Adrenal gland (tissue), 12 donors: Measurements from ENCODE around the gene FAM170B. TPM values are rescaled to one million over a fixed set of nuclear protein-coding genes. Genes with fewer than 3 reads are reported as not detected.

ENCODE experiments used
- DNase-seq, 7 donors: peaks; one replicate each; pipeline ENCODE4 v3.0.0-alpha.2; 2019 to 2020
- H3K27ac ChIP-seq, 5 donors: fragments of 200-600 bp; sonication (generic) in 4 of 5; 1 replicate in 3 of 5; 2 replicates in 2 of 5; pipeline versions ENCODE4 v1.5.1 to v1.8.0; 2016 to 2020; ENCODE audit warnings: mild to moderate bottlenecking in 1 of 5
- H3K27me3 ChIP-seq: fragments of 200-600 bp; 2 replicates; pipeline ENCODE4 v1.8.0; 2021
- H3K36me3 ChIP-seq, 2 donors: fragments of 200-600 bp; replicated peaks in 1 of 2; 1 replicate in 1 of 2; 2 replicates in 1 of 2; pipeline versions ENCODE4 v1.5.1 to v1.8.0; 2018 to 2022
- H3K4me1 ChIP-seq, 2 donors: fragments of 200-600 bp; replicated peaks in 1 of 2; 1 replicate in 1 of 2; 2 replicates in 1 of 2; pipeline versions ENCODE4 v1.5.1 to v1.8.0; 2018 to 2021
- H3K4me3 ChIP-seq, 4 donors: fragments of 200-600 bp; sonication (generic) in 3 of 4; one replicate each; pipeline ENCODE4 v1.5.1; 2016 to 2018
- H3K9me3 ChIP-seq, 3 donors: fragments of 200-600 bp; sonication (generic) in 1 of 3; replicated peaks in 1 of 3; 1 replicate in 2 of 3; 2 replicates in 1 of 3; pipeline versions ENCODE4 v1.5.1 to v1.8.0; 2016 to 2021
- CTCF ChIP-seq, 6 experiments: fragments of 450-650 bp in 4 of 6; fragments of 200-600 bp in 2 of 6; sonication (generic) in 1 of 6; IDR thresholded peaks; 1 replicate in 5 of 6; 2 replicates in 1 of 6; pipeline versions ENCODE4 v1.5.1 to v1.8.0; 2016 to 2021; ENCODE audit warnings: antibody characterized with exemption in 6 of 6, mild to moderate bottlenecking in 2 of 6, moderate library complexity in 1 of 6
- POLR2A ChIP-seq, 2 donors: fragments of 450-650 bp; IDR thresholded peaks; one replicate each; pipeline ENCODE4 v1.6.1; 2017; ENCODE audit warnings: antibody characterized with exemption in 2 of 2, mild to moderate bottlenecking in 2 of 2, moderate library complexity in 1 of 2
- WGBS, 4 donors: extraction: QIAGEN DNeasy Blood & Tissue Kit in 2 of 4; methylation state at CpG; one replicate each; pipeline versions ENCODE4 v1.1.5 to v1.1.7; 2013 to 2017; 5-methylcytosine and 5-hydroxymethylcytosine counted together
- intact Hi-C, 2 donors: fragments of 100-400 bp; cut with DNase I; formaldehyde crosslinking; loops; one replicate each; pipeline versions ENCODE4 v1.14.1 to v1.15.0; 2022 to 2023
- polyA plus RNA-seq, 3 donors: library from polyadenylated mRNA; stranded (reverse); fragments of 200-250 nt in 2 of 3; fragments of 350-450 nt in 1 of 3; fragmentation: Illumina TruSeq in 1 of 3; extraction: RNeasy Lipid Tissue Mini Kit (QIAGEN cat#74804) in 1 of 3; gene quantifications; one replicate each; pipeline ENCODE4 v1.2.3, GENCODE V29; 2013 to 2014
- total RNA-seq, 9 donors: library from RNA; depleted of rRNA in 4 of 9; stranded (reverse); fragments of >200 nt in 4 of 9; fragments of 120-200 nt in 1 of 9; fragmentation: NEBNext Ultra II Directional in 1 of 9; extraction: Animal tissue kit (Norgen Biotek cat#: 25700) in 1 of 9; gene quantifications; one replicate each; pipeline versions ENCODE4 v1.1.0 to v1.2.4, GENCODE V29; 2013 to 2023
- donor health status: healthy with polysubstance abuse.
- donor health status: Bipolar disorder and iron deficiency.
- donor health status: DM: yes; HTN: yes; CAD: no.
- donor health status: DM: no; HTN: no; CAD: no.
- donor health status: DM: no; HTN: no; CAD: no.
- donor health status: DM: yes; HTN: yes; CAD: no.

The FAM170B gene
- total and polyA plus RNA-seq, 12 donors: not detected

DNA sequence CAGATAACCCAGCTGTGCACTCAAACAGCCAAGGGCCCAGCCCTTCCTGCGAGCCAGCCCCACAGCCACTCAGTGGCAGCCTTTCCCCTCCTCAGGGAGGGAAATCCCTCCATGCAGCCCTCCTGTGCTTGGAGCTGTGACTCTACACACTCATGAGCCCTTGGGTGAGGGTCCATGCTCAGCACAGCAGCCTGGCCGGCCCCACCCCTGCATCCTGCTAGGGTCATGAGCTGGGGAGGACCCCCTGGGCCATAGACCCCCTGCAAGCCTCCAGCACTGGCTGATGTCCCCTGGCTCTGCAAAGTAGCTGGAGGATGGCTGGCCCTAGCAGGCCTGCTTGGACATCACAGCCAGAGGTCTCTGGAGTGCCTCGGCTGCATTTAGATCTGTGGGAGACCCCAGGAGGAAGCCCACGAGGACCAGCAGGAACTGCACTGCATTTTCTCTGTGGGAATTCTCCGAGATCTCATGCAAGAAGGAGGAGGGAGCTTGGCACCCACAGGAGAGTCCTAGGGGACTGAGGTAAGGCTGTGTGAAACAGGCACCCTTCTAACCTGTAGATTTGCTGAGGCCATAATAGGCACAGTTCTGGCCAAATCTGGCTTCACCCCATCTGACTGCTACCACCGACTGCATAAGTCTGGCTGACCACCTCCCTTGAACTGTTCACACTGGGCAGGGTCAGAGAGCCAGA, 37.0 kb upstream of the FAM170B start:
- H3K4me1 ChIP-seq: no peaks in the 10 kb centered on the region
- no peaks in the 10 kb centered on the region for H3K36me3 ChIP-seq
- TF ChIP-seq POLR2A (IDR thresholded peaks at IDR 0.05) (no peak), CTCF (IDR thresholded peaks at IDR 0.05) (no peak)
- WGBS, 4 donors: 71 to 83% (median 78%) methylated on average over 3 to 6 of the region's 6 CpGs
- intact Hi-C loops: no loop called here
- H3K27me3 ChIP-seq: no peaks in the 10 kb centered on the region
- DNase-seq: peak in 1 of 7 donors; percentile 29
- H3K4me3 ChIP-seq: no peak overlapping the region
- no peaks in the 10 kb centered on the region for H3K9me3 ChIP-seq
- no peak overlapping the region for H3K27ac ChIP-seq

DNA sequence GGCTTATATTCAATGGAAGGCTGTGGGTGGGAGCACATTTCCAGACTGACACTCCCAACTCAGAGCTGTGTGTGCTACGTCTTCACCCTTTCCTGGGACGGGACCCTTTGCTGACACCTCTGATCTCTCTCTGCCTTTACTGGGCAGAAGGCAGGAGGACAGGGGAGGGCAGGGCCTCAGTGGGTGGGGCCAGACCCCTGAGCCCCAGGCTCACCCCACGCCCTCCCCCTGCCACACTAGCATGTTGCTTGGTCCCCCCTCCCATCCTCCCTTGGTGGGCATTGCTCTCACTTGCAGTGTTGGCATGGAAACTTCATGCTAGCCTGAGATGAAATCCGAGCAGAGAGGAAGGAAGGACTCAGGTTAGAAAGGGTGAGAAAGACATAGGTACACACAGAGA, 36.0 kb upstream of the FAM170B start:
- TF ChIP-seq POLR2A (IDR thresholded peaks at IDR 0.05): no peak
- TF ChIP-seq CTCF (IDR thresholded peaks at IDR 0.05): no peak
- intact Hi-C loops: loop anchor here in 1 of 2 donors (10.0 kb wide), 1 partner anchor 515 kb away; no protein-coding TSS in a partner anchor
- Histone ChIP-seq H3K27me3 (no peaks in the 10 kb centered on the region), H3K4me1 (no peaks in the 10 kb centered on the region), H3K4me3 (no peak overlapping the region), H3K27ac (no peak overlapping the region), H3K36me3 (no peaks in the 10 kb centered on the region), H3K9me3 (no peaks in the 10 kb centered on the region)
- WGBS, 4 donors: 83 to 93% (median 89%) methylated on average over 4 of the region's 4 CpGs
- DNase-seq: peak in 1 of 7 donors; percentile 14

DNA sequence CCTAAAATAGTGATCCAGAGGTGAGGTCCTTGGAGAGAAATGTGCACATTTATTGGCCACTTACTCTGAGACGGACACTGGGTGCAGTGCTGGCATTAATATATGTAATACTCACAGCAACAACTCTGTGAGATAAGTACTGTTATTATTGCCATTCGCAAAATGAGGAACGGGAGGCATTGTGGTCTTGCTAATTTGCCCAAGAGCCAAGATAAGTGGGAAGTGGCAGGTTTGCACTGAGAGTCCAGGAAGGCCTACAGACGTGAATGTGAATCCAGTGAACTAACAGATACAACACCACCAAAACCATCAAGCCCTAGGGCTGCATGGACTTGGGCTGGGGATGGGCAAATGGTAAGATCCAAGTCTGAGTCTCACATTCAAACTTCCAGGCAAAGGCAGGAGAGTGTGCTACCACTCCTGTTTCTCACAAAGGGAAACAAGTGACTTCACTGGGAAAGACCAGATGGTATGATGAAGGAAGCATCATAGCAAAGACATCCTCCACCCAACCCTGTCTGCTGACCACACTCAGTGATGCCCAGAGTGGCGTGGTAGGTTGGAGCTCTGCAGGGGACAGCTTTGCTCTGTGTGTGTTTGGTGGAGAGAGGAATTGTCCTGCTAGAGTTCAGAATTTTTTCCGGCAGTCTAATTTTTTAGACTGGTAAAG, 35.1 kb upstream of the FAM170B start:
- DNase-seq: peak in 1 of 7 donors; percentile 42
- Histone ChIP-seq H3K9me3 (no peaks in the 10 kb centered on the region), H3K4me1 (no peaks in the 10 kb centered on the region), H3K27ac (no peak overlapping the region), H3K36me3 (no peaks in the 10 kb centered on the region), H3K27me3 (no peaks in the 10 kb centered on the region), H3K4me3 (no peak overlapping the region)
- intact Hi-C loops: loop anchor here in 1 of 2 donors (10.0 kb wide), 1 partner anchor 514 kb away; no protein-coding TSS in a partner anchor
- TF ChIP-seq POLR2A (IDR thresholded peaks at IDR 0.05) (no peak), CTCF (IDR thresholded peaks at IDR 0.05) (no peak)
- WGBS, 4 donors: 85 to 93% (median 88%) methylated on average over 6 of the region's 6 CpGs

DNA sequence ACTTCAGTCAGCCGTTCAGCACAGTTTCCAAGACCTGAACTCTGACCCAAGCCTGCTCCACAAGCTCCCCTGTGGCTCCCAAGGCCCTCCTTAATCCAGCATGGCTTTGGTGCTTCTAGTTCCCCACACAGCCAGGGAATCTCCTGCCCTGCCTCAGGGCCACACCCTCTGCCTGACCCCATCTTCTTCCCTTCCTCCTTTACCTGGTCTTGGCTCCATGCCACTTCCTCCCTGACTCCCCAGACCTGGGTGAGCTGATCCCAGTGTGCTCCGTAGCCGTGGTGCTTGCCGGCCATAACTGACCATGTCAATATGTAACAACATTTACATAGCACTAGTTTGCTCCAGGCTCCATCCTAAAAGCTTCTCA, 34.3 kb upstream of the FAM170B start:
- H3K4me3 ChIP-seq: no peak overlapping the region
- H3K36me3 ChIP-seq: no peaks in the 10 kb centered on the region
- no peak overlapping the region for H3K27ac ChIP-seq
- DNase-seq: no peak
- H3K4me1 ChIP-seq: no peaks in the 10 kb centered on the region
- intact Hi-C loops: loop anchor here in 1 of 2 donors (10.0 kb wide), 1 partner anchor 513 kb away; no protein-coding TSS in a partner anchor
- no peaks in the 10 kb centered on the region for H3K9me3 ChIP-seq
- H3K27me3 ChIP-seq: no peaks in the 10 kb centered on the region
- TF ChIP-seq POLR2A (IDR thresholded peaks at IDR 0.05) (no peak), CTCF (IDR thresholded peaks at IDR 0.05) (no peak)
- WGBS, 4 donors: 90 to 97% (median 92%) methylated on average over 4 of the region's 4 CpGs
